ENCODE data around the gene ZNF438.
"Not testable (repeated sequence)": the region's sequence is repeated elsewhere in the genome, so short reads cannot be mapped to it uniquely, and the experiment has no call there.

The ZNF438 gene

GRCh38 chr10:31031558-31032257, at the start of gene ZNF438:
Gene ZNF438 (minus strand): TSS chr10:31031865. CDS start chr10:30877034, 154,831 bp downstream.
- DNase-seq (ENCODE audit: low read depth in 2 of 2): peak; percentile 82 to 93

- no peak for DNase-seq (ENCODE audit: low read depth in 2 of 2)
These were observed 44.9 kb upstream of the ZNF438 start for GRCh38 chr10:31076610-31076988.

- no peak for DNase-seq (ENCODE audit: low read depth in 2 of 2)
These were observed 44.4 kb upstream of the ZNF438 start for GRCh38 chr10:31075881-31076609.

GRCh38 chr10:31075434-31075833, 43.8 kb upstream of the ZNF438 start:
- no peak for DNase-seq (ENCODE audit: low read depth in 2 of 2)

- DNase-seq (ENCODE audit: low read depth in 2 of 2): no peak
These were observed 43.0 kb upstream of the ZNF438 start for GRCh38 chr10:31074722-31075086.

GRCh38 chr10:31073996-31074721, 42.5 kb upstream of the ZNF438 start:
- DNase-seq (ENCODE audit: low read depth in 2 of 2): no peak

- no peak for DNase-seq (ENCODE audit: low read depth in 2 of 2)
These were observed 41.5 kb upstream of the ZNF438 start for GRCh38 chr10:31073211-31073610.

- DNase-seq (ENCODE audit: low read depth in 2 of 2): no peak
These were observed 40.8 kb upstream of the ZNF438 start for GRCh38 chr10:31072451-31072850.

GRCh38 chr10:31071232-31072005, 39.8 kb upstream of the ZNF438 start:
- no peak for DNase-seq (ENCODE audit: low read depth in 2 of 2)

- DNase-seq (ENCODE audit: low read depth in 2 of 2): no peak
These were observed 39.0 kb upstream of the ZNF438 start for GRCh38 chr10:31070691-31071090.

- DNase-seq (ENCODE audit: low read depth in 2 of 2): no peak
These were observed 38.4 kb upstream of the ZNF438 start for GRCh38 chr10:31070025-31070424.

GRCh38 chr10:31069411-31069810, 37.7 kb upstream of the ZNF438 start:
- no peak for DNase-seq (ENCODE audit: low read depth in 2 of 2)

GRCh38 chr10:31064348-31064747, 32.7 kb upstream of the ZNF438 start:
- DNase-seq (ENCODE audit: low read depth in 2 of 2): no peak

GRCh38 chr10:31063841-31064240, 32.2 kb upstream of the ZNF438 start:
- no peak for DNase-seq (ENCODE audit: low read depth in 2 of 2)

- DNase-seq (ENCODE audit: low read depth in 2 of 2): no peak
These were observed 31.2 kb upstream of the ZNF438 start for GRCh38 chr10:31062856-31063255.

GRCh38 chr10:31061941-31062340, 30.3 kb upstream of the ZNF438 start:
- DNase-seq (ENCODE audit: low read depth in 2 of 2): no peak

GRCh38 chr10:31058795-31059703, 27.4 kb upstream of the ZNF438 start:
- no peak for DNase-seq (ENCODE audit: low read depth in 2 of 2)

GRCh38 chr10:31056678-31057077, 25.0 kb upstream of the ZNF438 start:
- not testable (repeated sequence) for DNase-seq (ENCODE audit: low read depth in 2 of 2)

GRCh38 chr10:31055573-31056251, 24.0 kb upstream of the ZNF438 start:
- DNase-seq (ENCODE audit: low read depth in 2 of 2): no peak

GRCh38 chr10:31051703-31052102, 20.0 kb upstream of the ZNF438 start:
- DNase-seq (ENCODE audit: low read depth in 2 of 2): no peak
